Smooth muscle cell (in vitro differentiated cells): ENCODE data around the gene HSF5. TPM values are rescaled to one million over a fixed set of nuclear protein-coding genes. Genes with fewer than 3 reads are reported as not detected.

ENCODE experiments used
- DNase-seq: peaks from one replicate; lab custom pipeline; 2025; ENCODE audit not compliant: unreplicated experiment; lab: John Stamatoyannopoulos, UW
- H2AFZ ChIP-seq: fragments of 200-600 bp; sonication (generic); 2 replicates; pipeline ENCODE4 v1.6.0; 2016; ENCODE audit warnings: antibody characterized with exemption, low read depth, mild to moderate bottlenecking
- H3F3A ChIP-seq: fragments of 200-600 bp; sonication (generic); 2 replicates; pipeline ENCODE4 v1.6.0; 2017; ENCODE audit warnings: antibody characterized with exemption, low read depth
- H3K27ac ChIP-seq: fragments of 200-600 bp; sonication (generic); 2 replicates; pipeline ENCODE4 v1.5.1; 2016; ENCODE audit warnings: low read depth, mild to moderate bottlenecking
- H3K27me3 ChIP-seq: fragments of 200-600 bp; sonication (generic); 2 replicates; pipeline ENCODE4 v1.6.1; 2016; ENCODE audit warnings: low read depth, mild to moderate bottlenecking
- H3K36me3 ChIP-seq: fragments of 200-600 bp; sonication (generic); 2 replicates; pipeline ENCODE4 v1.5.1; 2016; ENCODE audit warnings: low read depth
- H3K4me1 ChIP-seq: fragments of 200-600 bp; sonication (generic); 2 replicates; pipeline ENCODE4 v1.5.1; 2016; ENCODE audit warnings: low read depth
- H3K4me2 ChIP-seq: fragments of 200-600 bp; sonication (generic); 2 replicates; pipeline ENCODE4 v1.6.0; 2016; ENCODE audit warnings: mild to moderate bottlenecking
- H3K4me3 ChIP-seq: fragments of 200-600 bp; sonication (generic); 2 replicates; pipeline ENCODE4 v1.5.1; 2016; ENCODE audit warnings: mild to moderate bottlenecking
- H3K79me2 ChIP-seq: fragments of 200-600 bp; sonication (generic); 2 replicates; pipeline ENCODE4 v1.6.0; 2016; ENCODE audit warnings: low read depth, mild to moderate bottlenecking
- H3K9ac ChIP-seq: fragments of 200-600 bp; sonication (generic); 2 replicates; pipeline ENCODE4 v1.6.0; 2016; ENCODE audit warnings: low read depth
- H3K9me3 ChIP-seq: fragments of 200-600 bp; sonication (generic); replicated peaks from 2 replicates; pipeline ENCODE4 v1.5.1; 2016; ENCODE audit warnings: low read depth
- H4K20me1 ChIP-seq: fragments of 200-600 bp; sonication (generic); 2 replicates; pipeline ENCODE4 v1.6.0; 2016; ENCODE audit warnings: low read depth
- CTCF ChIP-seq: fragments of 200-600 bp; sonication (generic); IDR thresholded peaks from 2 replicates; pipeline ENCODE4 v1.5.1; 2017; ENCODE audit warnings: borderline replicate concordance, mild to moderate bottlenecking, antibody characterized with exemption; ENCODE audit not compliant: insufficient read depth, poor library complexity, severe bottlenecking
- WGBS: methylation state at CpG from one replicate; pipeline ENCODE4 v1.1.7; 2016; ENCODE audit warnings: low lambda C conversion rate; 5-methylcytosine and 5-hydroxymethylcytosine counted together
- polyA plus RNA-seq: library from polyadenylated mRNA; unstranded; fragments of >200 nt; fragmentation: Nextera tagmentation; extraction: Ambion mirVana; gene quantifications from 2 replicates; pipeline ENCODE4 v1.2.1, GENCODE V29; 2016
- total RNA-seq: library from RNA; depleted of rRNA; stranded (reverse); fragments of >200 nt; gene quantifications from 2 replicates; pipeline ENCODE4 v1.2.3, GENCODE V29; 2014

HSF5 gene
- total and polyA plus RNA-seq, 2 experiments from 2014 or later: not detected

GRCh38 chr17:58452738-58453137 lies 35.5 kb downstream of the HSF5 start:
- no peak overlapping the region for H2AFZ ChIP-seq
- no peaks in the 10 kb centered on the region for H4K20me1 ChIP-seq
- no peaks in the 10 kb centered on the region for H3K79me2 ChIP-seq
- H3K27ac ChIP-seq: peak overlapping the region; percentile 77
- no peak overlapping the region for H3K4me3 ChIP-seq
- no peaks in the 10 kb centered on the region for H3K27me3 ChIP-seq
- H3F3A ChIP-seq: no peaks in the 10 kb centered on the region
- H3K9ac ChIP-seq: peak overlapping the region; percentile 63
- H3K9me3 ChIP-seq: no peaks in the 10 kb centered on the region
- no peaks in the 10 kb centered on the region for H3K36me3 ChIP-seq
- no peak for TF ChIP-seq CTCF
- WGBS: 100% methylated on average over 1 of the region's 1 CpG
- no peak overlapping the region for H3K4me2 ChIP-seq
- no peaks in the 10 kb centered on the region for H3K4me1 ChIP-seq
- no peak for DNase-seq

GRCh38 chr17:58447039-58447975 lies 40.9 kb downstream of the HSF5 start:
- H3K79me2 ChIP-seq: no peaks in the 10 kb centered on the region
- no peaks in the 10 kb centered on the region for H3K36me3 ChIP-seq
- no peak overlapping the region for H3K4me3 ChIP-seq
- H2AFZ ChIP-seq: no peak overlapping the region
- peak; percentile 68 for TF ChIP-seq CTCF
- H3K27me3 ChIP-seq: no peaks in the 10 kb centered on the region
- no peak overlapping the region for H3K27ac ChIP-seq
- DNase-seq: no peak
- H4K20me1 ChIP-seq: no peaks in the 10 kb centered on the region
- WGBS: 63% methylated on average over 9 of the region's 9 CpGs
- H3K4me1 ChIP-seq: no peaks in the 10 kb centered on the region
- H3F3A ChIP-seq: no peaks in the 10 kb centered on the region
- no peaks in the 10 kb centered on the region for H3K9me3 ChIP-seq
- no peak overlapping the region for H3K9ac ChIP-seq
- H3K4me2 ChIP-seq: no peak overlapping the region

GRCh38 chr17:58446086-58446485 lies 42.1 kb downstream of the HSF5 start:
- Histone ChIP-seq H4K20me1 (no peaks in the 10 kb centered on the region), H3K9ac (no peak overlapping the region), H2AFZ (no peak overlapping the region), H3K27me3 (peaks cover 5% of the 10 kb centered on the region), H3K36me3 (no peaks in the 10 kb centered on the region), H3K4me3 (no peak overlapping the region), H3K9me3 (no peaks in the 10 kb centered on the region), H3F3A (no peaks in the 10 kb centered on the region), H3K27ac (no peak overlapping the region), H3K4me1 (no peaks in the 10 kb centered on the region), H3K79me2 (no peaks in the 10 kb centered on the region), H3K4me2 (no peak overlapping the region)
- no peak for TF ChIP-seq CTCF
- DNase-seq: no peak
- 84% methylated on average over 6 of the region's 6 CpGs for WGBS
